Suprapubic skin (tissue), 4 donors: ENCODE data around the gene PDE11A. TPM values are rescaled to one million over a fixed set of nuclear protein-coding genes. Genes with fewer than 3 reads are reported as not detected.

Source experiments
- DNase-seq, 2 donors: peaks; one replicate each; pipeline ENCODE4 v3.0.0-alpha.2; 2019; ENCODE audit warnings: low spot score in 2 of 2
- H3K27ac ChIP-seq: fragments of 200-600 bp; sonication (generic); one replicate; pipeline ENCODE4 v1.5.1; 2019
- H3K27me3 ChIP-seq: fragments of 200-600 bp; sonication (generic); one replicate; pipeline ENCODE4 v1.5.1; 2019
- H3K36me3 ChIP-seq: fragments of 200-600 bp; sonication (generic); one replicate; pipeline ENCODE4 v1.5.1; 2019
- H3K4me1 ChIP-seq: fragments of 200-600 bp; sonication (generic); one replicate; pipeline ENCODE4 v1.5.1; 2019
- H3K4me3 ChIP-seq: fragments of 200-600 bp; sonication (generic); one replicate; pipeline ENCODE4 v1.5.1; 2019; ENCODE audit warnings: mild to moderate bottlenecking
- H3K9me3 ChIP-seq: fragments of 200-600 bp; sonication (generic); one replicate; pipeline ENCODE4 v1.5.1; 2019
- EP300 ChIP-seq: sonication (generic); formaldehyde crosslinking; IDR thresholded peaks from one replicate; pipeline ENCODE4 v1.6.1; 2017; ENCODE audit warnings: antibody characterized with exemption
- POLR2A ChIP-seq, 2 donors: fragments of 450-650 bp; IDR thresholded peaks; one replicate each; pipeline ENCODE4 v1.6.1; 2017; ENCODE audit warnings: antibody characterized with exemption in 2 of 2, mild to moderate bottlenecking in 2 of 2, moderate library complexity in 2 of 2
- POLR2AphosphoS5 ChIP-seq, 3 donors: sonication (generic); formaldehyde crosslinking; IDR thresholded peaks; one replicate each; pipeline ENCODE4 v1.6.1; 2017; ENCODE audit warnings: antibody characterized with exemption in 3 of 3
- WGBS: methylation state at CpG from one replicate; pipeline ENCODE4 v1.1.5; 2018; 5-methylcytosine and 5-hydroxymethylcytosine counted together
- total RNA-seq, 4 donors: library from RNA; depleted of rRNA; stranded (reverse); fragments of >200 nt; gene quantifications; one replicate each; pipeline ENCODE4 v1.1.0, GENCODE V29; 2016
- TF ChIP-seq, protein P1 (sequence below), 2 donors: fragments of 200-600 bp in 1 of 2; fragments of 450-650 bp in 1 of 2; sonication (generic) in 1 of 2; IDR thresholded peaks; one replicate each; pipeline ENCODE4 v1.5.1; 2016 to 2019; ENCODE audit warnings: antibody characterized with exemption in 2 of 2, mild to moderate bottlenecking in 1 of 2, moderate library complexity in 1 of 2

Gene PDE11A
- total RNA-seq, 4 donors from 2014 or later = 0.08 to 1.0 (median 0.36) TPM

GRCh38 chr2:178074123-178075005 is 1.8 kb upstream of the PDE11A start:
- Histone ChIP-seq H3K4me1 (peaks cover 14% of the 10 kb centered on the region), H3K27ac (no peak overlapping the region), H3K4me3 (no peak overlapping the region), H3K36me3 (no peaks in the 10 kb centered on the region), H3K9me3 (no peaks in the 10 kb centered on the region), H3K27me3 (peaks cover 12% of the 10 kb centered on the region)
- WGBS = 87% methylated on average over 8 of the region's 8 CpGs
- TF ChIP-seq, protein P1, sequence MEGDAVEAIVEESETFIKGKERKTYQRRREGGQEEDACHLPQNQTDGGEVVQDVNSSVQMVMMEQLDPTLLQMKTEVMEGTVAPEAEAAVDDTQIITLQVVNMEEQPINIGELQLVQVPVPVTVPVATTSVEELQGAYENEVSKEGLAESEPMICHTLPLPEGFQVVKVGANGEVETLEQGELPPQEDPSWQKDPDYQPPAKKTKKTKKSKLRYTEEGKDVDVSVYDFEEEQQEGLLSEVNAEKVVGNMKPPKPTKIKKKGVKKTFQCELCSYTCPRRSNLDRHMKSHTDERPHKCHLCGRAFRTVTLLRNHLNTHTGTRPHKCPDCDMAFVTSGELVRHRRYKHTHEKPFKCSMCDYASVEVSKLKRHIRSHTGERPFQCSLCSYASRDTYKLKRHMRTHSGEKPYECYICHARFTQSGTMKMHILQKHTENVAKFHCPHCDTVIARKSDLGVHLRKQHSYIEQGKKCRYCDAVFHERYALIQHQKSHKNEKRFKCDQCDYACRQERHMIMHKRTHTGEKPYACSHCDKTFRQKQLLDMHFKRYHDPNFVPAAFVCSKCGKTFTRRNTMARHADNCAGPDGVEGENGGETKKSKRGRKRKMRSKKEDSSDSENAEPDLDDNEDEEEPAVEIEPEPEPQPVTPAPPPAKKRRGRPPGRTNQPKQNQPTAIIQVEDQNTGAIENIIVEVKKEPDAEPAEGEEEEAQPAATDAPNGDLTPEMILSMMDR (IDR thresholded peaks at IDR 0.05) = no peak
- TF ChIP-seq POLR2A (IDR thresholded peaks at IDR 0.05) (no peak), EP300 (no peak), POLR2AphosphoS5 (IDR thresholded peaks at IDR 0.05) (no peak)
- DNase-seq = no peak

DNA sequence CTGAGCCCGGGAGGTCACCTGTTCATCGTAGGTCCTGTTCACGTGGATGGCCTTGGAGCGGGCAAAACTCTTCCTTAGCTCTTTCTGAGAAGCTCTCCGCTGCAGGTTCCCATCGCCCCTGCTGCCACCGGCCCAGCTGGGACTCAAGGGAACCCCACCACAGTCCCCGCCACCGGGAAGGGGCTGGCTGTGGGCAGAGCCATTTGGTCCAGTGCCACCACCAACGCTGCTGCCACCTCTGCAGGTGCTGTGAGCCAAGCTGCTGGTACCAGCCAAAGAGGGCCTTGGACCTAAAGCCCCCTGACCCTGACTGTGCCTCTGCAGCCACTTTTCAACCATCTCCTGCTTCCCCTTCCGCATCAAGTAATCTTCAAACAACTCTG is 586 bp downstream of the PDE11A start:
- 80% methylated on average over 10 of the region's 11 CpGs for WGBS
- TF ChIP-seq, protein P1 (IDR thresholded peaks at IDR 0.05) = no peak
- TF ChIP-seq POLR2A (IDR thresholded peaks at IDR 0.05) (no peak), EP300 (no peak), POLR2AphosphoS5 (IDR thresholded peaks at IDR 0.05) (no peak)
- Histone ChIP-seq H3K27ac (no peak overlapping the region), H3K9me3 (no peaks in the 10 kb centered on the region), H3K4me1 (peaks cover 14% of the 10 kb centered on the region), H3K27me3 (peaks cover 21% of the 10 kb centered on the region), H3K4me3 (peak overlapping the region; percentile 46), H3K36me3 (no peaks in the 10 kb centered on the region)
- DNase-seq = no peak

DNA sequence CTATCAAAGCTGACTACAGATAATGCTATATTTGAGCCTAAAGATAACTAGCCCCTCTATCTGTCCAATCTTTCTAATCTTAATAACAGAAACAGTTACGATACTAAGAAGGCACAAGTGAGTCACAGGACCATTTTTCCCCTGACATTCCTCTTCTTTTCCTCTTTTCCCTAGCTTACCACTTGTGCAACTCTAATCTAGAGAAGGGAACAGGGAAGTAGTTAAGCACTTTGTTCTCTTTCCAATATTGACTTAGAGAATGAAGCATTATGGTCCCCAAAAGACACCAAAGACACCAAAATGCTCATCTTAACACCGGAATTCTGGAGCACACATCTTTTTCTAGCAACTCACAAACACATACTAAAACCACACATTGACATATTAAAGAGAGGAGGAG is 1.8 kb downstream of the PDE11A start:
- H3K4me3 ChIP-seq = no peak overlapping the region
- 47% methylated on average over 2 of the region's 2 CpGs for WGBS
- H3K36me3 ChIP-seq = no peaks in the 10 kb centered on the region
- DNase-seq = no peak
- no peak overlapping the region for H3K27ac ChIP-seq
- TF ChIP-seq, protein P1 (IDR thresholded peaks at IDR 0.05) = no peak
- TF ChIP-seq EP300 = no peak
- TF ChIP-seq POLR2AphosphoS5 (IDR thresholded peaks at IDR 0.05) = no peak
- TF ChIP-seq POLR2A (IDR thresholded peaks at IDR 0.05) = no peak
- peaks cover 21% of the 10 kb centered on the region for H3K27me3 ChIP-seq
- peaks cover 14% of the 10 kb centered on the region for H3K4me1 ChIP-seq
- no peaks in the 10 kb centered on the region for H3K9me3 ChIP-seq

GRCh38 chr2:178069551-178069950 is 3.0 kb downstream of the PDE11A start:
- Histone ChIP-seq H3K27me3 (peaks cover 21% of the 10 kb centered on the region), H3K36me3 (no peaks in the 10 kb centered on the region), H3K9me3 (no peaks in the 10 kb centered on the region), H3K27ac (no peak overlapping the region), H3K4me3 (no peak overlapping the region), H3K4me1 (peaks cover 14% of the 10 kb centered on the region)
- no peak for DNase-seq
- TF ChIP-seq POLR2A (IDR thresholded peaks at IDR 0.05) (no peak), EP300 (no peak), POLR2AphosphoS5 (IDR thresholded peaks at IDR 0.05) (no peak)
- TF ChIP-seq, protein P1 (IDR thresholded peaks at IDR 0.05) = no peak
- 46% methylated on average over 1 of the region's 1 CpG for WGBS

DNA sequence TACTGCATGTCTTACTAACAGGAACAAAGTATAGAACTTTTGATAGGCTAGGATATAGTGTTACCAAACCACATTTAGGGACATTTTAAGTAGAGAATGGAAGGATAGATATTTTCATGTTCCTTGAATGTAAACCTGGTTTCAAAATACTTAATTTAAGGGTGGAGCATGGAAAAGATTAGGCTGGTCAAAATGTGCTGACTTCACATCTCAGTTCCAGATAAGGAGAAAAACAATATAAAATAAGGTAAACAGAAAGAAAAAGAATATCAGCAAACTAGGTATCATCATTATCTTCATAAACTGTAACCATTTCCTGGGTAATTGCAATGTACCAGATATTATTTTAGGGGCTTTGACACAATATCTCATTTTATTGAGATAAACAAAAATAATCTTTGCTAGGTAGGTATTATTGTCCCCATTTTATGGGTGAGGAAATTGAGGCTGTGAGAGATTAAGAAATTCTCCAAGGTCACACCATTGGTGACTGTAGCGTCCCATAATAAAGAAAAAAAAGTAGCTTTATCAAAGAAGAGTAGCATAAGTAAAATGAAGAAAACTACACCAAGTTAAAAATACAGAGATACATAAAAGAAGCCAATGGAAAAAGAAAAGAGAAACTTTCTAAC is 3.6 kb downstream of the PDE11A start:
- TF ChIP-seq POLR2A (IDR thresholded peaks at IDR 0.05) (no peak), EP300 (no peak), POLR2AphosphoS5 (IDR thresholded peaks at IDR 0.05) (no peak)
- TF ChIP-seq, protein P1 (IDR thresholded peaks at IDR 0.05) = no peak
- Histone ChIP-seq H3K4me3 (no peak overlapping the region), H3K9me3 (no peaks in the 10 kb centered on the region), H3K4me1 (peaks cover 14% of the 10 kb centered on the region), H3K27ac (no peak overlapping the region), H3K27me3 (peaks cover 21% of the 10 kb centered on the region), H3K36me3 (no peaks in the 10 kb centered on the region)
- WGBS = 91% methylated on average over 1 of the region's 1 CpG
- no peak for DNase-seq
